HCT116 (cell line): ENCODE measurements around the gene ZNF146. TPM values are rescaled to one million over a fixed set of nuclear protein-coding genes. Genes with fewer than 3 reads are reported as not detected.

ENCODE experiments used
- ATAC-seq: fragments of 200-7000 bp; cut with Tn5 transposase; 2 replicates; pipeline ENCODE4 v1.9.1; 2020; ENCODE audit warnings: mild to moderate bottlenecking, moderate library complexity
- BruUV-seq: library from RNA; stranded (reverse); fragments of 400-500 nt; replicated peaks from 2 replicates; lab custom pipeline; 2021; lab: Mats Ljungman, UMichigan
- CTCF ChIA-PET: fragments of 300-600 bp; sonication (Branson Sonifier 250); formaldehyde crosslinking; loops from one replicate; lab custom pipeline; 2021; ENCODE audit warnings: antibody characterized with exemption; lab: Charles Lee
- POLR2A ChIA-PET: fragments of 300-600, 350-600 bp; sonication (Branson Sonifier 250); formaldehyde crosslinking; loops from one replicate; lab custom pipeline; 2021; ENCODE audit warnings: antibody characterized with exemption; lab: Charles Lee
- RAD21 ChIA-PET, 2 experiments: fragments of 300-600 bp; sonication (Branson Sonifier 250); formaldehyde crosslinking; loops; one replicate each; lab custom pipeline; 2023; ENCODE audit warnings: low total read pairs in 2 of 2; ENCODE audit not compliant: uncharacterized antibody in 2 of 2, unreplicated experiment in 2 of 2, low non-redundant PET in 1 of 2; lab: Charles Lee
- DNase-seq: peaks from one replicate; pipeline ENCODE4 v3.0.0-alpha.2; 2010; ENCODE audit warnings: low read depth, low spot score
- H2AFZ ChIP-seq: fragments of 200-600 bp; shearing (Covaris generic), sonication (generic); 2 replicates; pipeline ENCODE4 v1.6.1; 2017; ENCODE audit warnings: low read depth, mixed run types, mixed read lengths, antibody characterized with exemption, low read length; ENCODE audit not compliant: poor library complexity, severe bottlenecking
- H3K27ac ChIP-seq: 2 replicates; pipeline ENCODE4 v1.5.1; 2012; ENCODE audit warnings: low read depth, low read length
- H3K27me3 ChIP-seq: fragments of 200-600 bp; sonication (generic); 2 replicates; pipeline ENCODE4 v1.6.1; 2016; ENCODE audit warnings: mixed run types, low read length, mixed read lengths; ENCODE audit not compliant: insufficient read depth
- H3K36me3 ChIP-seq, 2 experiments: fragments of 200-500 bp in 1 of 2; fragments of 200-600 bp in 1 of 2; sonication (Bioruptor generic) in 1 of 2; sonication (generic) in 1 of 2; 2 replicates each; pipeline versions ENCODE4 v1.5.1 to v1.6.1; 2014 to 2016; ENCODE audit warnings: low read length in 2 of 2, inconsistent platforms in 1 of 2, mixed read lengths in 1 of 2, mixed run types in 1 of 2; ENCODE audit not compliant: insufficient read depth in 2 of 2, control insufficient read depth in 1 of 2
- H3K4me1 ChIP-seq, 2 experiments: fragments of 200-600 bp in 1 of 2; sonication (generic) in 1 of 2; 2 replicates each; pipeline versions ENCODE4 v1.5.1 to v1.6.1; 2012 to 2017; ENCODE audit warnings: low read length in 2 of 2, inconsistent platforms in 1 of 2, mild to moderate bottlenecking in 1 of 2, mixed read lengths in 1 of 2, mixed run types in 1 of 2, moderate library complexity in 1 of 2; ENCODE audit not compliant: insufficient read depth in 2 of 2, control insufficient read depth in 1 of 2
- H3K4me2 ChIP-seq: fragments of 200-600 bp; sonication (generic); 2 replicates; pipeline ENCODE4 v1.6.1; 2017; ENCODE audit warnings: mixed run types, low read length, mixed read lengths
- H3K4me3 ChIP-seq, 2 experiments: fragments of 200-600 bp in 1 of 2; sonication (generic) in 1 of 2; replicated peaks in 1 of 2; 2 replicates each; pipeline ENCODE4 v1.5.1; 2011 to 2016; ENCODE audit warnings: low read length in 2 of 2, control low read depth in 1 of 2, low read depth in 1 of 2, mild to moderate bottlenecking in 1 of 2, mixed read lengths in 1 of 2, mixed run types in 1 of 2
- H3K79me2 ChIP-seq: fragments of 200-600 bp; sonication (generic); 2 replicates; pipeline ENCODE4 v1.6.1; 2017; ENCODE audit warnings: mild to moderate bottlenecking, mixed run types, low read length, moderate library complexity, mixed read lengths; ENCODE audit not compliant: insufficient read depth
- H3K9ac ChIP-seq: fragments of 200-600 bp; sonication (generic); 2 replicates; pipeline ENCODE4 v1.6.1; 2016; ENCODE audit warnings: low read length, mixed read lengths
- H3K9me2 ChIP-seq: fragments of 200-600 bp; sonication (generic), shearing (Covaris generic); 2 replicates; pipeline ENCODE4 v1.6.1; 2017; ENCODE audit warnings: mixed run types, mild to moderate bottlenecking, moderate library complexity; ENCODE audit not compliant: insufficient read depth
- H3K9me3 ChIP-seq, 2 experiments: fragments of 200-500 bp in 1 of 2; fragments of 200-600 bp in 1 of 2; sonication (Bioruptor generic) in 1 of 2; sonication (generic) in 1 of 2; 2 replicates each; pipeline ENCODE4 v1.6.1; 2014 to 2017; ENCODE audit warnings: low read length in 2 of 2, mixed read lengths in 2 of 2, inconsistent platforms in 1 of 2, low read depth in 1 of 2, mild to moderate bottlenecking in 1 of 2, mixed run types in 1 of 2, moderate library complexity in 1 of 2; ENCODE audit not compliant: control insufficient read depth in 1 of 2, insufficient read depth in 1 of 2
- H4K20me1 ChIP-seq: fragments of 200-600 bp; sonication (generic), shearing (Covaris generic); 2 replicates; pipeline ENCODE4 v1.6.1; 2017; ENCODE audit warnings: mixed run types, mild to moderate bottlenecking, moderate library complexity; ENCODE audit not compliant: insufficient read depth
- TCF7L2 ChIP-seq: IDR thresholded peaks from 2 replicates; pipeline ENCODE4 v1.7.0; 2011; ENCODE audit warnings: borderline replicate concordance, inconsistent platforms; ENCODE audit not compliant: insufficient read depth, insufficient read length; ENCODE audit errors: extremely low read depth
- ZNF274 ChIP-seq: fragments of 200-500 bp; sonication (Bioruptor generic); IDR thresholded peaks from 2 replicates; pipeline ENCODE4 v1.6.1; 2014; ENCODE audit warnings: mild to moderate bottlenecking, low read depth, low read length, inconsistent platforms
- intact Hi-C: fragments of 100-400 bp; cut with micrococcal nuclease; formaldehyde crosslinking; loops from 2 replicates; pipeline ENCODE4 v1.10.0; 2022
- total RNA-seq: library from RNA; stranded (reverse); gene quantifications from one replicate; pipeline ENCODE4 v1.2.1, GENCODE V29; 2021; ENCODE audit not compliant: unreplicated experiment
- TF ChIP-seq, protein P1 (sequence below): IDR thresholded peaks from 2 replicates; pipeline ENCODE4 v1.6.1; 2012

ZNF146 gene
- total RNA-seq, 1 experiment from 2014 or later, result 105 TPM

DNA sequence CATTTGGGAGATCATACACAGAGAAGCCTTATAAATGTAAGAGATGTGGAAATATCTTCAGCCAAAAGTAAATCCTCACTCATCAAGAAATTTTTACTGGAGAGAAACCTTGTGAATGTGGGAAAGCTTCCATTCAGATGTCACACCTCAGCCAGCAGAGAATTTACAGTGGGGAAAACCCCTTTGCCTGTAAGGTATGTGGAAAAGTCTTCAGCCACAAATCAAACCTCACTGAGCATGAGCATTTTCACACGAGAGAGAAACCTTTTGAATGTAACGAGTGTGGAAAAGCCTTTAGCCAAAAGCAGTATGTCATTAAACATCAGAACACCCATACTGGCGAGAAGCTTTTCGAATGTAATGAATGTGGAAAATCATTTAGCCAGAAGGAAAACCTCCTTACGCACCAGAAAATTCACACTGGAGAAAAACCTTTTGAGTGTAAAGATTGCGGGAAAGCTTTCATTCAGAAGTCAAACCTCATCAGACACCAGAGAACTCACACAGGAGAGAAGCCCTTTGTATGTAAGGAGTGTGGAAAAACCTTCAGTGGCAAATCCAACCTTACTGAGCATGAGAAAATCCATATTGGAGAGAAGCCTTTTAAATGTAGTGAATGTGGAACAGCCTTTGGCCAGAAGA, 21.5 kb downstream of the ZNF146 start:
- no peaks in the 10 kb centered on the region for H3K27me3 ChIP-seq
- ChIA-PET CTCF (no interaction called here), POLR2A (no interaction called here), RAD21 (no interaction called here)
- H3K4me3 ChIP-seq, result no peak overlapping the region
- no peaks in the 10 kb centered on the region for H3K4me1 ChIP-seq
- H3K9me3 ChIP-seq, result peaks cover 23 to 41% of the 10 kb centered on the region in 2 experiments; a peak in 3 of 4 replicates
- ATAC-seq (no peak), DNase-seq (no peak)
- H3K9me2 ChIP-seq, result no peaks in the 10 kb centered on the region
- intact Hi-C loops, result loop anchor here (5.0 kb wide), 1 partner anchor 451 kb away; the partner anchor contains the start of gene ZNF567
- BruUV-seq, result no TSS peak
- TF ChIP-seq ZNF274, result peak; percentile 56; the same call in 1 of the 2 replicates
- TF ChIP-seq, protein P1, sequence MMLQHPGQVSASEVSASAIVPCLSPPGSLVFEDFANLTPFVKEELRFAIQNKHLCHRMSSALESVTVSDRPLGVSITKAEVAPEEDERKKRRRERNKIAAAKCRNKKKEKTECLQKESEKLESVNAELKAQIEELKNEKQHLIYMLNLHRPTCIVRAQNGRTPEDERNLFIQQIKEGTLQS, result no peak
- H3K79me2 ChIP-seq, result peaks cover 35% of the 10 kb centered on the region
- peaks cover 61 to 74% of the 10 kb centered on the region in 2 experiments for H3K36me3 ChIP-seq
- no peak overlapping the region for H3K4me2 ChIP-seq
- H2AFZ ChIP-seq, result no peak overlapping the region
- no peaks in the 10 kb centered on the region for H4K20me1 ChIP-seq
- H3K9ac ChIP-seq, result no peak overlapping the region
- H3K27ac ChIP-seq, result no peak overlapping the region

DNA sequence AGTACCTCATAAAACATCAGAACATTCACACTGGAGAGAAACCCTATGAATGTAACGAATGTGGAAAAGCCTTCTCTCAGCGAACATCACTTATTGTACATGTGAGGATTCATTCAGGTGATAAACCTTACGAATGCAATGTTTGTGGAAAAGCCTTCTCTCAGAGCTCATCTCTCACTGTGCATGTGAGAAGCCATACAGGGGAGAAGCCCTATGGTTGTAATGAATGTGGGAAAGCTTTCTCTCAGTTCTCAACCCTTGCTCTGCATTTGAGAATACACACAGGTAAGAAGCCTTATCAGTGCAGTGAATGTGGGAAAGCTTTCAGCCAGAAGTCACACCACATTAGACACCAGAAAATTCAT, 22.0 kb downstream of the ZNF146 start:
- ChIA-PET POLR2A (no interaction called here), RAD21 (no interaction called here), CTCF (no interaction called here)
- no peak for DNase-seq
- Histone ChIP-seq H3K9me2 (no peaks in the 10 kb centered on the region), H3K4me3 (no peak overlapping the region), H3K27me3 (no peaks in the 10 kb centered on the region), H3K79me2 (peaks cover 31% of the 10 kb centered on the region), H3K9me3 (peaks cover 23 to 41% of the 10 kb centered on the region in 2 experiments; a peak in 3 of 4 replicates), H3K4me1 (no peaks in the 10 kb centered on the region), H3K36me3 (peaks cover 57 to 69% of the 10 kb centered on the region in 2 experiments), H3K9ac (no peak overlapping the region), H3K27ac (no peak overlapping the region), H4K20me1 (no peaks in the 10 kb centered on the region), H3K4me2 (no peak overlapping the region), H2AFZ (no peak overlapping the region)
- ATAC-seq, result no peak
- intact Hi-C loops, result loop anchor here (5.0 kb wide), 1 partner anchor 450 kb away; the partner anchor contains the start of gene ZNF567
- TF ChIP-seq ZNF274, result peak; percentile 53; the same call in 1 of the 2 replicates
- TF ChIP-seq, protein P1, result no peak
- no peak for TF ChIP-seq TCF7L2
- BruUV-seq, result no TSS peak
